CD4-positive, alpha-beta T cell treated with Interleukin-15 for 1 hour (primary cell): ENCODE data around the gene TOX2.

ENCODE experiments used
- DNase-seq: peaks from one replicate; pipeline ENCODE4 v3.0.0-alpha.2; 2020

The TOX2 gene

GRCh38 chr20:44068316-44069201, 153.9 kb downstream of the TOX2 start:
- DNase-seq, result no peak

- DNase-seq, result peak; percentile 84
Observed at GRCh38 chr20:44069203-44070011, 154.8 kb downstream of the TOX2 start.

- DNase-seq, result peak; percentile 72
Observed at GRCh38 chr20:44070139-44070900, 155.7 kb downstream of the TOX2 start.

GRCh38 chr20:44071057-44071456, 156.4 kb downstream of the TOX2 start:
- DNase-seq, result no peak

- no peak for DNase-seq
Observed at GRCh38 chr20:44071526-44072111, 157.0 kb downstream of the TOX2 start.

- no peak for DNase-seq
Observed at GRCh38 chr20:44072384-44072783, 157.7 kb downstream of the TOX2 start.

GRCh38 chr20:44073011-44073674, 158.5 kb downstream of the TOX2 start:
- no peak for DNase-seq

- DNase-seq, result no peak
Observed at GRCh38 chr20:44073675-44074071, 159.0 kb downstream of the TOX2 start.

- DNase-seq, result no peak
Observed at GRCh38 chr20:44074252-44075151, 159.8 kb downstream of the TOX2 start.

- peak; percentile 26 for DNase-seq
Observed at GRCh38 chr20:44075191-44075949, 160.7 kb downstream of the TOX2 start.

- DNase-seq, result no peak
Observed at GRCh38 chr20:44075950-44076232, 161.2 kb downstream of the TOX2 start.

GRCh38 chr20:44079291-44079690, 164.6 kb downstream of the TOX2 start:
- no peak for DNase-seq

- DNase-seq, result no peak
Observed at GRCh38 chr20:44080064-44080463, 165.4 kb downstream of the TOX2 start.

- peak; percentile 78 for DNase-seq
Observed at GRCh38 chr20:44080646-44081267, 166.1 kb downstream of the TOX2 start.

- DNase-seq, result no peak
Observed at GRCh38 chr20:44081476-44081875, 166.8 kb downstream of the TOX2 start.

GRCh38 chr20:44081888-44082287, 167.2 kb downstream of the TOX2 start:
- no peak for DNase-seq

- no peak for DNase-seq
Observed at GRCh38 chr20:44083220-44083933, 168.7 kb downstream of the TOX2 start.

- DNase-seq, result no peak
Observed at GRCh38 chr20:44084439-44084838, 169.8 kb downstream of the TOX2 start.

- no peak for DNase-seq
Observed at GRCh38 chr20:44084891-44085290, 170.2 kb downstream of the TOX2 start.
